Measurements from ENCODE around the gene ELF3.
"Not testable (repeated sequence)": the region's sequence is repeated elsewhere in the genome, so short reads cannot be mapped to it uniquely, and the experiment has no call there.

ELF3 gene

GRCh38 chr1:202054094-202054493 is 43.7 kb downstream of the ELF3 start:
- Histone ChIP-seq H3K36me3 (ENCODE audit: control insufficient read depth, insufficient read depth, low read length) (no peaks in the 10 kb centered on the region), H3K4me3 (ENCODE audit: low read depth, low read length) (no peak overlapping the region), H3K27me3 (ENCODE audit: control insufficient read depth, insufficient read depth, low read length) (no peaks in the 10 kb centered on the region), H3K4me2 (ENCODE audit: low read length) (no peak overlapping the region), H3K9ac (no peak overlapping the region), H3K9me3 (ENCODE audit: control insufficient read depth, low read length) (no peaks in the 10 kb centered on the region), H3K27ac (no peak overlapping the region), H3K4me1 (peaks cover 3% of the 10 kb centered on the region), H3K79me2 (no peaks in the 10 kb centered on the region), H2AFZ (no peak overlapping the region)
- TF ChIP-seq, protein P1, sequence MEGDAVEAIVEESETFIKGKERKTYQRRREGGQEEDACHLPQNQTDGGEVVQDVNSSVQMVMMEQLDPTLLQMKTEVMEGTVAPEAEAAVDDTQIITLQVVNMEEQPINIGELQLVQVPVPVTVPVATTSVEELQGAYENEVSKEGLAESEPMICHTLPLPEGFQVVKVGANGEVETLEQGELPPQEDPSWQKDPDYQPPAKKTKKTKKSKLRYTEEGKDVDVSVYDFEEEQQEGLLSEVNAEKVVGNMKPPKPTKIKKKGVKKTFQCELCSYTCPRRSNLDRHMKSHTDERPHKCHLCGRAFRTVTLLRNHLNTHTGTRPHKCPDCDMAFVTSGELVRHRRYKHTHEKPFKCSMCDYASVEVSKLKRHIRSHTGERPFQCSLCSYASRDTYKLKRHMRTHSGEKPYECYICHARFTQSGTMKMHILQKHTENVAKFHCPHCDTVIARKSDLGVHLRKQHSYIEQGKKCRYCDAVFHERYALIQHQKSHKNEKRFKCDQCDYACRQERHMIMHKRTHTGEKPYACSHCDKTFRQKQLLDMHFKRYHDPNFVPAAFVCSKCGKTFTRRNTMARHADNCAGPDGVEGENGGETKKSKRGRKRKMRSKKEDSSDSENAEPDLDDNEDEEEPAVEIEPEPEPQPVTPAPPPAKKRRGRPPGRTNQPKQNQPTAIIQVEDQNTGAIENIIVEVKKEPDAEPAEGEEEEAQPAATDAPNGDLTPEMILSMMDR (IDR thresholded peaks at IDR 0.05) = no peak

- not testable (repeated sequence) for H3K4me3 ChIP-seq (ENCODE audit: low read depth, low read length); H3K4me2 ChIP-seq (ENCODE audit: low read length); H3K27me3 ChIP-seq (ENCODE audit: control insufficient read depth, insufficient read depth, low read length); H3K9me3 ChIP-seq (ENCODE audit: control insufficient read depth, low read length); H2AFZ ChIP-seq; H3K36me3 ChIP-seq (ENCODE audit: control insufficient read depth, insufficient read depth, low read length); H3K79me2 ChIP-seq; H3K27ac ChIP-seq; H3K9ac ChIP-seq; H3K4me1 ChIP-seq
Measured at GRCh38 chr1:202054673-202055072, 44.3 kb downstream of the ELF3 start.

DNA sequence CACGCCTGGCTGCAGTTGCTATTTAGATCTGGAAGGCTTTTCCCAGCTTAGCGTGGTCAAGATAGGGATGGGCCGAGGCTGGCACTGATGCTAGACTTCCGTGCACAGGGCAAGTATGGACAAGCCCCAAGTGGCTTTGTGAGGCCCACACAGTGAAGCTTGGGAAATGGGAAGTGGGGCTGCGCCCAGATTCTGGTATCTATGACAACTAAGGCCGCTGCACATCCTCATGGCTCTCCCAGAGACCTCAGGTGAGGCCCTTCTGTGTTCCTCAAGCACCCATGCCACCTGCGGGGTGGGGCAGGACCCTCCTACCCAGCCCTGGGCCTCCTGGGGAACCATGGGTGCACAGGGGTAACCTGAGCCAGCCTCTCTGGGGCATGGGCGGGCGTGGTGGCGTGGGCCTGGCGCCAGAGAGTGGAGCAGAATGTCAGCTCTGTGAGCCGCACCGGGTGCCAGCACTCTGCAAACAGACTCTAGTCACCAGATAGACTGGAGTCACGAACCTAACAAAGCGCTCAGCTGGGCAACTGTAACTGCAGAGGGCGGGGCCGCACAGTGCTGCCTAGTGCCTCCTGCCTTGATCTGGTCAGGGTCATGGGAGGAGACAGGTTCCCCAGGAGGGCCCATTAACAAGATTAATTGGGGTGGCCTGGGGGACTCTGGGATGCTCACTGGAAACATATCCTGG is 46.4 kb downstream of the ELF3 start:
- no peak overlapping the region for H3K9ac ChIP-seq
- H3K79me2 ChIP-seq = no peaks in the 10 kb centered on the region
- H3K4me3 ChIP-seq (ENCODE audit: low read depth, low read length) = no peak overlapping the region
- H3K36me3 ChIP-seq (ENCODE audit: control insufficient read depth, insufficient read depth, low read length) = no peaks in the 10 kb centered on the region
- H3K27ac ChIP-seq = no peak overlapping the region
- H3K9me3 ChIP-seq (ENCODE audit: control insufficient read depth, low read length) = no peaks in the 10 kb centered on the region
- no peaks in the 10 kb centered on the region for H3K27me3 ChIP-seq (ENCODE audit: control insufficient read depth, insufficient read depth, low read length)
- H3K4me2 ChIP-seq (ENCODE audit: low read length) = no peak overlapping the region
- peaks cover 3% of the 10 kb centered on the region for H3K4me1 ChIP-seq
- no peak overlapping the region for H2AFZ ChIP-seq
- TF ChIP-seq, protein P1 (IDR thresholded peaks at IDR 0.05) = no peak

DNA sequence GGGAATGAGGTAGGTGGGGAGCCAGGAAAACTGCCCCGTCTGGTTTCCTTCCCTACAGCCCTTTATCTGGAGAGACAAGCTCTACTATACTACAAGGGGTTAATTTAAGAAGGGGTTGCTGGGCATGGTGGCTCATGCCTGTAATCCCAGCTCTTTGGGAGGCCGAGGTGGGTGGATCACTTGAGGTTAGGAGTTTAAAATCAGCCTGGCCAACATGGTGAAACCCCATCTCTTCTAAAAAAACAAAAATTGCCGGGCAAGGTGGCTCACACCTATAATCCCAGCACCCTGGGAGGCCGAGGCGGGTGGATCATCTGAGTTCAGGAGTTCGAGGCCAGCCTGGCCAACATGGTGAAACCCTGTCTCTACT is 46.9 kb downstream of the ELF3 start:
- H3K36me3 ChIP-seq (ENCODE audit: control insufficient read depth, insufficient read depth, low read length); H3K4me3 ChIP-seq (ENCODE audit: low read depth, low read length): not testable (repeated sequence)

DNA sequence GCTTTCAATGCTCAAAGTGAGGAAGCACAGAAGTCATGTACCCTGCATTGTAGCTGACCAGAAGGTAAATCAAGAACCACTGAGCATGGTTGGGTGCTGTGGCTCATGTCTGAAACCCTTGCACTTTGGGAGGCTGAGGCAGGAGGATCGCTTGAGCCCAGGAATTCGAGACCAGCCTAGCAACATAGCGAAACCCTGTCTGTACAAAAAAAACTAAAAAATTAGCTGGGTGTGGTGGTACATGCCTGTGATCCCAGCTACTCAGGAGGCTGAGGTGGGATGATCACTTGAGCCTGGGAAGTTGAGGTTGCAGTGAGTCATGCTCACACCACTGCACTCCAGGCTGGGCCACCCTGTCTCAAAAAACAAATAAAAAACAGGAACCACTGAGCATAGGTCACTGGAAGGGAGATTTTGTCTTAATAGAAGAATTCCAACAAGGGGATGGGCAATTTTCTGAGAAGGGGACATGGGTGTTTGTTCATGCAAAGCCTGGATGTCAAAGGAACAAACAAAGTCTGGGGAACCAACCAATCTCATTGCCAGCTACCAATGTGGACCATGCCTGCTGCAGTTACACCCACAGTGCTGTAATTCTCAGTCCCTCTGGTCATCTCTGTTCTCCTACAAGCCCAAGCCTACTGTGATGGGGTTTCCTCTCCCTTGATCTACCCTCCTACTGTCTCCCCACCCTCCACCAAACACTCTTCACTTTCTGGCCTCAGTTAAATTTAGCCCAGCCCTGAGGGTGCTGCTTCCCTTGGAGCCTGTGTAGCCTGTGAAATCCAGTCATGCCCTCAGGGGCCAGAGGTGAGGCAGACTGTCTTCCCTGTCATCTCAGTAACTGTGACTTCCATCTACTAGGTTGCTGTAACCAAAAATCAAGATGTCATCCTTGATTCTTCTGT is 47.9 kb downstream of the ELF3 start:
- TF ChIP-seq, protein P1 (IDR thresholded peaks at IDR 0.05) = no peak
- H3K27ac ChIP-seq = no peak overlapping the region
- no peak overlapping the region for H3K4me3 ChIP-seq (ENCODE audit: low read depth, low read length)
- H3K9me3 ChIP-seq (ENCODE audit: control insufficient read depth, low read length) = no peaks in the 10 kb centered on the region
- H3K36me3 ChIP-seq (ENCODE audit: control insufficient read depth, insufficient read depth, low read length) = no peaks in the 10 kb centered on the region
- peaks cover 3% of the 10 kb centered on the region for H3K4me1 ChIP-seq
- no peak overlapping the region for H3K4me2 ChIP-seq (ENCODE audit: low read length)
- no peak overlapping the region for H3K9ac ChIP-seq
- no peaks in the 10 kb centered on the region for H3K79me2 ChIP-seq
- no peak overlapping the region for H2AFZ ChIP-seq
- no peaks in the 10 kb centered on the region for H3K27me3 ChIP-seq (ENCODE audit: control insufficient read depth, insufficient read depth, low read length)

More for the DNA sequence above, 46.9 kb downstream of the ELF3 start:
- not testable (repeated sequence) for H3K27ac ChIP-seq; H2AFZ ChIP-seq; H3K9ac ChIP-seq; H3K4me2 ChIP-seq (ENCODE audit: low read length); H3K27me3 ChIP-seq (ENCODE audit: control insufficient read depth, insufficient read depth, low read length); H3K79me2 ChIP-seq; H3K4me1 ChIP-seq; H3K9me3 ChIP-seq (ENCODE audit: control insufficient read depth, low read length)
